ENCODE results near the gene HOXA13. TPM values are rescaled to one million over a fixed set of nuclear protein-coding genes. Genes with fewer than 3 reads are reported as not detected.

Gene HOXA13
- total RNA-seq, 1 experiment from 2014 or later, result not detected

- H4K91ac ChIP-seq (ENCODE audit: insufficient read length, low read depth, low read length), result no peak overlapping the region
- no peak overlapping the region for H3K14ac ChIP-seq (ENCODE audit: insufficient read depth, low read length)
- Mint-ChIP-seq H3K36me3 (ENCODE audit: insufficient read depth in 1 of 3, low read depth in 3 of 3) (peaks cover 0 to 2% (median 0%) of the 10 kb centered on the region in 3 experiments; a peak in 2 of 7 replicates), H3K9me3 (peaks cover 7 to 8% of the 10 kb centered on the region in 2 experiments; a peak in 4 of 5 replicates), H3K27ac (no peak overlapping the region), H3K4me3 (no peak overlapping the region), H3K4me1 (peaks cover 8 to 23% of the 10 kb centered on the region in 2 experiments; a peak in 3 of 4 replicates), H3K27me3 (ENCODE audit: low read depth) (peaks cover 95% of the 10 kb centered on the region)
- no peak overlapping the region for H4K5ac ChIP-seq (ENCODE audit: insufficient read length, low read depth, low read length)
- no peak overlapping the region for H3K27ac ChIP-seq (ENCODE audit: insufficient read length, low read depth, low read length)
- no peaks in the 10 kb centered on the region for H3K79me2 ChIP-seq (ENCODE audit: insufficient read depth, low read length)
- no peak overlapping the region for H2BK15ac ChIP-seq (ENCODE audit: low read depth, low read length)
- H3K27me3 ChIP-seq (ENCODE audit: insufficient read depth, low read length), result peaks cover 93% of the 10 kb centered on the region
- H3K9me3 ChIP-seq (ENCODE audit: control insufficient read depth, low read depth, low read length), result no peaks in the 10 kb centered on the region
- WGBS (ENCODE audit: extremely low coverage, insufficient read length, low lambda C conversion rate), result no CpG with 5 or more reads among the region's 10 CpGs
- no peaks in the 10 kb centered on the region for H3K23me2 ChIP-seq (ENCODE audit: insufficient read length, low read depth, low read length, poor library complexity, severe bottlenecking)
- H3K18ac ChIP-seq (ENCODE audit: insufficient read length, low read depth, low read length), result no peak overlapping the region
- TF ChIP-seq CTCF (conservative IDR thresholded peaks at IDR 0.05), result no peak
- no peak for DNase-seq
- no peaks in the 10 kb centered on the region for H3K79me1 ChIP-seq (ENCODE audit: insufficient read depth, low read depth, low read length, poor library complexity, severe bottlenecking)
- H2AFZ ChIP-seq (ENCODE audit: low read length), result no peak overlapping the region
- no peak overlapping the region for H3K56ac ChIP-seq (ENCODE audit: insufficient read length, low read depth, low read length)
- H2AK5ac ChIP-seq (ENCODE audit: insufficient read length, low read length), result no peak overlapping the region
- H3K4ac ChIP-seq (ENCODE audit: low read depth, low read length), result no peak overlapping the region
- H3T11ph ChIP-seq (ENCODE audit: low read length), result no peak overlapping the region
- H3K23ac ChIP-seq (ENCODE audit: insufficient read length, low read depth, low read length), result no peak overlapping the region
- no peaks in the 10 kb centered on the region for H4K20me1 ChIP-seq (ENCODE audit: control insufficient read depth, insufficient read depth, insufficient read length)
- no peak overlapping the region for H2BK12ac ChIP-seq (ENCODE audit: insufficient read length, low read depth, low read length)
- H2BK20ac ChIP-seq (ENCODE audit: low read depth, low read length, poor library complexity, severe bottlenecking), result no peak overlapping the region
- H3K9ac ChIP-seq (ENCODE audit: extremely low read depth, insufficient read length, low read length), result no peak overlapping the region
- no peaks in the 10 kb centered on the region for H3K4me1 ChIP-seq (ENCODE audit: insufficient read depth, low read length)
- H4K8ac ChIP-seq (replicated peaks; ENCODE audit: insufficient read length, low read depth, low read length), result no peak overlapping the region
- H3K4me2 ChIP-seq (ENCODE audit: insufficient read depth, insufficient read length, low read length), result no peak overlapping the region
- H2BK5ac ChIP-seq (ENCODE audit: insufficient read length, low read length), result no peak overlapping the region
- H2BK120ac ChIP-seq (ENCODE audit: low read depth, low read length, poor library complexity, severe bottlenecking), result no peak overlapping the region
Observed at GRCh38 chr7:27203365-27203953, 3.6 kb upstream of the HOXA13 start.

Measured in H9 (cell line).